Progenitor cell of endocrine pancreas (in vitro differentiated cells): ENCODE results near the gene MCFD2. TPM values are rescaled to one million over a fixed set of nuclear protein-coding genes. Genes with fewer than 3 reads are reported as not detected.

ENCODE experiments used
- DNase-seq: peaks from one replicate; pipeline ENCODE4 v3.0.0; 2021; ENCODE audit warnings: low spot score; ENCODE audit not compliant: unreplicated experiment
- H3K27ac Mint-ChIP-seq: 2 replicates; pipeline ENCODE4 v1.8.0; 2021; ENCODE audit warnings: mild to moderate bottlenecking, moderate library complexity, mixed read lengths
- H3K27me3 Mint-ChIP-seq: 2 replicates; pipeline ENCODE4 v1.8.0; 2021; ENCODE audit warnings: mixed read lengths
- H3K36me3 Mint-ChIP-seq: 2 replicates; pipeline ENCODE4 v1.8.0; 2022; ENCODE audit warnings: mixed read lengths; ENCODE audit not compliant: insufficient read depth
- H3K4me1 Mint-ChIP-seq: 2 replicates; pipeline ENCODE4 v1.8.0; 2021; ENCODE audit warnings: low read depth, mixed read lengths
- H3K4me3 Mint-ChIP-seq: 2 replicates; pipeline ENCODE4 v1.8.0; 2021; ENCODE audit warnings: low read depth, mild to moderate bottlenecking, moderate library complexity, mixed read lengths
- H3K9me3 Mint-ChIP-seq: 2 replicates; pipeline ENCODE4 v1.8.0; 2021; ENCODE audit warnings: low read depth, mixed read lengths
- CTCF ChIP-seq: fragments of 200-600 bp; sonication (generic); IDR thresholded peaks from one replicate; pipeline ENCODE4 v1.5.0; 2021; ENCODE audit warnings: antibody characterized with exemption, mild to moderate bottlenecking; ENCODE audit not compliant: unreplicated experiment
- total RNA-seq: library from RNA; stranded (reverse); gene quantifications from 2 replicates; pipeline ENCODE4 v1.2.1, GENCODE V29; 2021

The MCFD2 gene
- total RNA-seq, 1 donor from 2014 or later, result 72.9 TPM

DNA sequence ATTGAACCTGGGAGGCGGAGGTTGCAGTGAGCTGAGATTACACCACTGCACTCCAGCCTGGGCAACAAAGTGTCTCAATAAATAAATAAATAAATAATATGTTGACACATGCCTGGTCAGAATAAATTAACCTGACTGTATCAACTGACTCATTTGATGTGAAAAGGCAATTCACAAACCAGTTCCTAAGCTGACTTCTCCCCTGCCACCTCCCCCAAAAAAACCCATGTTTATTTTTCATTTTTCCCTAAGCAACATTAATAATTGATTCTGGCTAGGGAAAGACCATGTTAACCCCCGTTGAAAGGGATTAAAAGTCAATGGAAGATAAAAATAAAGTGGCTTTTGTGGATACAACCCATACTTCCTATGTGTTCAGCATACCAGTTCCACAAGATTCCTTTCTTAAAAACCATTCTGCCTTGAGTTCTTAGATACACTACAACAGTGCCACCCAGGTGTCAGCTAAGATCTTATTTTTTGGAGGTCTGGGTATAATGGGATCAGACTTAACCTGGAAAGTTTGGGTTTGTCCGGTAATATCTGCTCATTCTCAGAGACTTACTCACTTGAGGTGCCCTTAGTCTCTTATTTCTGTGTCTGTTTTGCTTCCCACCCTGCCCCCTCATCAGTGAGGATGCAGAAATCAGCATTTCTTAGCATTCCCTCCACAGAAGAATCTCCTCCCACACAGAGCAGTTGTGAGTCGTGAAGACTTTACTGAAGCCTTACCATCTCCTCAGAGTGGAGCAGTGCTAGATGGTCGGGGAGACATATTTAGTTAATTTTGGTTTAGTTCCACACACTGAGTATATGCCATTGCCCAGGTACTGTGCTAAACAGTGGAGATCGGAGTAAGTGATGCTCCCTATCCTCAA lies 10.1 kb upstream of the MCFD2 start:
- H3K9me3 Mint-ChIP-seq, result peaks cover 16% of the 10 kb centered on the region
- H3K4me3 Mint-ChIP-seq, result no peak overlapping the region

GRCh38 chr2:46924608-46925007 lies 9.0 kb upstream of the MCFD2 start:
- Mint-ChIP-seq H3K36me3 (peaks cover 16% of the 10 kb centered on the region), H3K4me1 (no peaks in the 10 kb centered on the region), H3K27me3 (no peaks in the 10 kb centered on the region), H3K27ac (no peak overlapping the region), H3K4me3 (no peak overlapping the region), H3K9me3 (peaks cover 14% of the 10 kb centered on the region)
- no peak for DNase-seq
- TF ChIP-seq CTCF, result no peak

More for the DNA sequence above, 10.1 kb upstream of the MCFD2 start:
- no peak overlapping the region for H3K27ac Mint-ChIP-seq
- H3K36me3 Mint-ChIP-seq, result peaks cover 18% of the 10 kb centered on the region
- no peak for DNase-seq
- TF ChIP-seq CTCF, result no peak
- no peaks in the 10 kb centered on the region for H3K4me1 Mint-ChIP-seq
- H3K27me3 Mint-ChIP-seq, result no peaks in the 10 kb centered on the region

- H3K36me3 Mint-ChIP-seq, result peaks cover 16% of the 10 kb centered on the region
- H3K27ac Mint-ChIP-seq, result no peak overlapping the region
- no peak for DNase-seq
- TF ChIP-seq CTCF, result no peak
- H3K9me3 Mint-ChIP-seq, result peaks cover 14% of the 10 kb centered on the region
- H3K4me1 Mint-ChIP-seq, result no peaks in the 10 kb centered on the region
- H3K27me3 Mint-ChIP-seq, result no peaks in the 10 kb centered on the region
- no peak overlapping the region for H3K4me3 Mint-ChIP-seq
Measured at GRCh38 chr2:46924038-46924437, 8.4 kb upstream of the MCFD2 start.

- peaks cover 15% of the 10 kb centered on the region for H3K36me3 Mint-ChIP-seq
- no peak for TF ChIP-seq CTCF
- no peaks in the 10 kb centered on the region for H3K4me1 Mint-ChIP-seq
- no peak overlapping the region for H3K27ac Mint-ChIP-seq
- H3K4me3 Mint-ChIP-seq, result no peak overlapping the region
- H3K27me3 Mint-ChIP-seq, result no peaks in the 10 kb centered on the region
- no peak for DNase-seq
- H3K9me3 Mint-ChIP-seq, result peaks cover 14% of the 10 kb centered on the region
Measured at GRCh38 chr2:46923041-46923528, 7.5 kb upstream of the MCFD2 start.

- Mint-ChIP-seq H3K27ac (no peak overlapping the region), H3K4me3 (no peak overlapping the region), H3K27me3 (no peaks in the 10 kb centered on the region), H3K9me3 (peaks cover 14% of the 10 kb centered on the region), H3K36me3 (peaks cover 15% of the 10 kb centered on the region), H3K4me1 (peaks cover 4% of the 10 kb centered on the region)
- no peak for DNase-seq
- TF ChIP-seq CTCF, result no peak
Measured at GRCh38 chr2:46922606-46923005, 7.0 kb upstream of the MCFD2 start.
